Natural killer cell (primary cell): ENCODE results near the gene SLC26A4. TPM values are rescaled to one million over a fixed set of nuclear protein-coding genes. Genes with fewer than 3 reads are reported as not detected.

Experiments used
- ATAC-seq, 3 donors: fragments of 150-1000 bp in 2 of 3; fragments of 200-7000 bp in 1 of 3; cut with Tn5 transposase; 1 replicate in 1 of 3; 2 replicates in 2 of 3; pipeline ENCODE4 v1.10.0; 2021; ENCODE audit warnings: mild to moderate bottlenecking in 2 of 3, moderate library complexity in 2 of 3
- DNase-seq, 2 donors: peaks; one replicate each; pipeline versions ENCODE4 v3.0.0 to v3.0.0-alpha.2; 2013 to 2021; ENCODE audit warnings: mixed read lengths in 1 of 2
- H3K27ac ChIP-seq: one replicate; pipeline ENCODE4 v1.5.1; 2013; ENCODE audit warnings: mild to moderate bottlenecking, low read length
- H3K27me3 ChIP-seq: one replicate; pipeline ENCODE4 v1.6.1; 2013; ENCODE audit warnings: low read length; ENCODE audit not compliant: control insufficient read depth, insufficient read depth
- H3K36me3 ChIP-seq: one replicate; pipeline ENCODE4 v1.6.1; 2013; ENCODE audit warnings: low read length; ENCODE audit not compliant: control insufficient read depth, insufficient read depth
- H3K4me1 ChIP-seq: one replicate; pipeline ENCODE4 v1.6.1; 2013; ENCODE audit warnings: low read length; ENCODE audit not compliant: control insufficient read depth, insufficient read depth
- H3K4me3 ChIP-seq: one replicate; pipeline ENCODE4 v1.5.1; 2013; ENCODE audit warnings: low read length
- H3K9me3 ChIP-seq: one replicate; pipeline ENCODE4 v1.6.1; 2013; ENCODE audit warnings: low read length; ENCODE audit not compliant: control insufficient read depth, insufficient read depth
- H3K27ac Mint-ChIP-seq, 2 donors: one replicate each; pipeline ENCODE4 v1.8.0; 2022; ENCODE audit warnings: mild to moderate bottlenecking in 2 of 2, mixed read lengths in 2 of 2, moderate library complexity in 1 of 2
- H3K27me3 Mint-ChIP-seq, 2 donors: one replicate each; pipeline ENCODE4 v1.8.0; 2022; ENCODE audit warnings: low read depth in 2 of 2, mixed read lengths in 2 of 2
- H3K36me3 Mint-ChIP-seq: one replicate; pipeline ENCODE4 v1.8.0; 2022; ENCODE audit warnings: mixed read lengths
- H3K4me1 Mint-ChIP-seq, 2 donors: one replicate each; pipeline ENCODE4 v1.8.0; 2022; ENCODE audit warnings: mixed read lengths in 2 of 2
- H3K4me3 Mint-ChIP-seq: one replicate; pipeline ENCODE4 v1.8.0; 2022; ENCODE audit warnings: mild to moderate bottlenecking, moderate library complexity, mixed read lengths
- H3K9me3 Mint-ChIP-seq, 2 donors: one replicate each; pipeline ENCODE4 v1.8.0; 2022; ENCODE audit warnings: mixed read lengths in 2 of 2
- CTCF ChIP-seq: fragments of 200-600 bp; IDR thresholded peaks from one replicate; pipeline ENCODE4 v1.8.0; 2022; ENCODE audit warnings: antibody characterized with exemption
- WGBS: methylation state at CpG from one replicate; pipeline ENCODE4 v1.1.7; 2013; ENCODE audit warnings: missing lambda C conversion rate; ENCODE audit not compliant: insufficient coverage; 5-methylcytosine and 5-hydroxymethylcytosine counted together
- intact Hi-C: fragments of 100-400 bp; cut with micrococcal nuclease; formaldehyde crosslinking; loops from one replicate; pipeline ENCODE4 v1.14.2; 2022
- total RNA-seq, 4 donors: library from RNA; stranded (reverse); fragments of 120-200 nt in 1 of 4; gene quantifications; one replicate each; pipeline versions ENCODE4 v1.2.3 to v1.2.4, GENCODE V29; 2013 to 2022

The SLC26A4 gene
- total RNA-seq, 3 donors from 2014 or later (not counting 1 experiment from before 2014, with no cell fraction given), result 0.45 TPM; not detected in 2

GRCh38 chr7:107691716-107692115 is 31.1 kb downstream of the SLC26A4 start:
- H3K27ac Mint-ChIP-seq, result no peak overlapping the region
- peaks cover 3 to 29% of the 10 kb centered on the region in 2 donors for H3K27me3 Mint-ChIP-seq
- H3K36me3 Mint-ChIP-seq, result no peaks in the 10 kb centered on the region
- Histone ChIP-seq H3K27me3 (no peaks in the 10 kb centered on the region), H3K9me3 (no peaks in the 10 kb centered on the region), H3K4me1 (no peaks in the 10 kb centered on the region), H3K4me3 (no peak overlapping the region), H3K27ac (no peak overlapping the region), H3K36me3 (no peaks in the 10 kb centered on the region)
- H3K4me1 Mint-ChIP-seq, result no peaks in the 10 kb centered on the region
- 11% methylated on average over 3 of the region's 3 CpGs for WGBS
- intact Hi-C loops, result no loop called here
- H3K9me3 Mint-ChIP-seq, result no peaks in the 10 kb centered on the region
- ATAC-seq (no peak), DNase-seq (no peak)
- TF ChIP-seq CTCF, result no peak
- H3K4me3 Mint-ChIP-seq, result no peak overlapping the region

GRCh38 chr7:107692501-107692900 is 31.9 kb downstream of the SLC26A4 start:
- Histone ChIP-seq H3K36me3 (no peaks in the 10 kb centered on the region), H3K4me1 (no peaks in the 10 kb centered on the region), H3K4me3 (no peak overlapping the region), H3K27ac (no peak overlapping the region), H3K27me3 (no peaks in the 10 kb centered on the region), H3K9me3 (no peaks in the 10 kb centered on the region)
- intact Hi-C loops, result no loop called here
- Mint-ChIP-seq H3K4me1 (no peaks in the 10 kb centered on the region), H3K27me3 (peaks cover 3 to 29% of the 10 kb centered on the region in 2 donors), H3K9me3 (no peaks in the 10 kb centered on the region), H3K27ac (no peak overlapping the region), H3K4me3 (no peak overlapping the region), H3K36me3 (no peaks in the 10 kb centered on the region)
- no CpG with 5 or more reads among the region's 1 CpG for WGBS
- ATAC-seq (no peak), DNase-seq (no peak)
- TF ChIP-seq CTCF, result no peak

GRCh38 chr7:107693396-107693795 is 32.8 kb downstream of the SLC26A4 start:
- Mint-ChIP-seq H3K27ac (no peak overlapping the region), H3K36me3 (no peaks in the 10 kb centered on the region), H3K4me1 (no peaks in the 10 kb centered on the region), H3K9me3 (no peaks in the 10 kb centered on the region), H3K4me3 (no peak overlapping the region), H3K27me3 (peaks cover 3 to 29% of the 10 kb centered on the region in 2 donors)
- Histone ChIP-seq H3K4me3 (no peak overlapping the region), H3K9me3 (no peaks in the 10 kb centered on the region), H3K4me1 (no peaks in the 10 kb centered on the region), H3K27ac (no peak overlapping the region), H3K27me3 (no peaks in the 10 kb centered on the region), H3K36me3 (no peaks in the 10 kb centered on the region)
- intact Hi-C loops, result no loop called here
- TF ChIP-seq CTCF, result no peak
- WGBS, result 85% methylated on average over 4 of the region's 4 CpGs
- no peak for DNase-seq
- no peak for ATAC-seq

GRCh38 chr7:107694386-107694785 is 33.8 kb downstream of the SLC26A4 start:
- 93% methylated on average over 4 of the region's 5 CpGs for WGBS
- Mint-ChIP-seq H3K27ac (no peak overlapping the region), H3K27me3 (peaks cover 3 to 29% of the 10 kb centered on the region in 2 donors), H3K9me3 (no peaks in the 10 kb centered on the region), H3K4me3 (no peak overlapping the region), H3K36me3 (no peaks in the 10 kb centered on the region), H3K4me1 (no peaks in the 10 kb centered on the region)
- no peaks in the 10 kb centered on the region for H3K36me3 ChIP-seq
- no peaks in the 10 kb centered on the region for H3K4me1 ChIP-seq
- no peaks in the 10 kb centered on the region for H3K9me3 ChIP-seq
- intact Hi-C loops, result no loop called here
- ATAC-seq (no peak), DNase-seq (no peak)
- no peak overlapping the region for H3K4me3 ChIP-seq
- H3K27me3 ChIP-seq, result no peaks in the 10 kb centered on the region
- no peak overlapping the region for H3K27ac ChIP-seq
- no peak for TF ChIP-seq CTCF
